A204.1 (cell line): ENCODE results near the gene RNF213.
"Not testable (repeated sequence)": the region's sequence is repeated elsewhere in the genome, so short reads cannot be mapped to it uniquely, and the experiment has no call there.

Experiments
- FAIRE-seq: peaks from 2 replicates; lab custom pipeline; 2012; peaks lifted over from hg19 to GRCh38; lab: Jason Lieb, UNC

RNF213 gene

DNA sequence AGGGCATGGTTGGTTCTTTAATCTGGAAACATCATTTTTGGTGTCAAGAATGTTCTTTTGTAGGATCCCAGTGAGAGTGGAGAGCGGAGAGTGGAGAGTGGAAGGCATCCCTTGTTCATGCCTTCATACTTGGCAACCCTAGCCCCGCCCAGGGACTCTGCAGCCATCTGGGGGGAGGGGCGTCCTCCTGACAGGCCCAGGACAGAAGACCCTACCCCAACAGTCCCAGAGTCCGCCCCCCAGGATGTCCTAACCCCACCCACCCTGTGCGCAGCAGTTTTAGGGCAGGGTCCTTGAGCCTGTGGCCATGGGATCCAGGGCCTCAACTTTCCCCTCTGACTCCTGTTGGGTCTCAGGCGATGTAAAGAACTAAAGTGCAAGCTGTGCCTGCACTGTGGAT is 36.0 kb upstream of the RNF213 start:
- FAIRE-seq, result no peak

DNA sequence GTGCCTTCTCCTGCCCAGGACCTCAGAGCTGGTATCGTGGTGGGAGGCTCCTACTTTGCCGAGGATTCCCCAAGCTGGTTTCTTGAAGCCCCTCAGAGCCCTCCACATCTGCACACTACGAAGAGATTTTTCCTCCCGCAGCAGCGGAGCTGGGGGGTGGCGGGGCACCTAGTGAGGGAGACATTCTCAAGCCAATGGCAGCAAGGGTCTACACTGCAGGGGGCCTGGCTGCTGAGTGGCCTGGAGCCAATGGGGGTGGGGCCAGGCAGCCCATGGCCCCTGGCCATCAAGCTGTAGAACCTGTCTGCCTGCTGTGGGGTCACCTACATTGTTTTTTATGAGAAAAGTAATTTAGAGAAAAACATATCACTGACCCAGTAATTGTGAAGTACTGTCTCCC is 35.4 kb upstream of the RNF213 start:
- no peak for FAIRE-seq

GRCh38 chr17:80227156-80227555 is 33.5 kb upstream of the RNF213 start:
- no peak for FAIRE-seq

- FAIRE-seq, result no peak
Observed at GRCh38 chr17:80227666-80228065, 33.0 kb upstream of the RNF213 start.

- FAIRE-seq, result no peak
Observed at GRCh38 chr17:80228477-80228876, 32.2 kb upstream of the RNF213 start.

DNA sequence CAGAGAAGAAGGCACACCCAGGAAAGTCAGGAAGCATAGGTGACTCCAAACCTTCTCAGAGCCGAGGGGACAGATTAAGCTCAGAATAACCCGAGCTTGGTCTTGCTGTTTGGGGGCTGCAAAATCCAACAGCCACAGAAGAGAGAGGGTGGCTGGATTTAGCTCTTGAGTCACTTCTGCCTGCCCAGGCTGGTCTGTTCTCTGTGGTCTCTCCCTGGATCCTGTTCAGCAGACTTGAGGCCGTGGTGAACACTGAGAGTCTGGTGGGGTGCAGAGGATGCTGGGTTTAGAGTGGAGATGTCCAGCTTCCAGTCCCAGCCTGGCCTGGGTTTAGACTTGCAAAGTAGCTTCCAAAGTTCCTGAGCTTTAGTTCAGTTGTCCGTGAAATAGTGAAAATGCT is 31.6 kb upstream of the RNF213 start:
- FAIRE-seq, result no peak

DNA sequence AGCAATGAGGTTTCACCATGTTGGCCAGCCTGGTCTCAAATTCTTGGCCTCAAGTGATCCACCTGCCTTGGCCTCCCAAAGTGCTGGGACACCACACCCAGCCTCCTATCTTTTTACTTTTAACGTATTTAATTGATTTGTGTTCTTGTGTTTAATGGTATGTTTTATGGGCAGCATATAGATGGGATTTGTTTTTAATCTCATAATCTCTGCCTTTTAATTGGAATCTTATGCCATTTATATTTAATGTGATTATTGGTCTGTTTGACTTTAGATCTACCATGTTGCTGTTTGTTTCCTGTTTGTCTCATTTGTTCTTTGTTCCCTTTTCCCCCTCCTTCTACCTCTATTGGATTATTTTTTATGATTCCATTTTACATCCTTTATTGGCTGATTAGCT is 28.2 kb upstream of the RNF213 start:
- no peak for FAIRE-seq

- no peak for FAIRE-seq
Observed at GRCh38 chr17:80233202-80233601, 27.4 kb upstream of the RNF213 start.

GRCh38 chr17:80236911-80237310 is 23.7 kb upstream of the RNF213 start:
- FAIRE-seq, result no peak

GRCh38 chr17:80237386-80237785 is 23.3 kb upstream of the RNF213 start:
- FAIRE-seq, result no peak

DNA sequence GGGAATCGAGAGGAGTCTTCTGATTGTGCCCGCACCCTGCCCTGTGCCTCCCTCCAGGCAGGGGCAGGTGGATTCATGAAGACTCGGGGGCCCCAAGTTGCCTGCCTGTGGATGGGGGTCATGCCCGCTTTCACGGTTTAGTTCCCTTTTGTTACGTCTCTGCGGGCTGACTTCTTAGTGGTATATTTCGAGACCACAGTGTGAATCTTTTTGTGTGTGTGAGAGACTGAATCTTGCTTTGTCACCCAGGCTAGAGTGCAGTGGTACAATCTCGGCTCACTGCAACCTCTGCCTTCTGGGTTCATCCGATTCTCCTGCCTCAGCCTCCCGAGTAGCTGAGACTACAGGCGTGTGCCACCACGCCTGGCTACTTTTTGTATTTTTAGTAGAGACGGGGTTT is 18.1 kb upstream of the RNF213 start:
- FAIRE-seq, result no peak

DNA sequence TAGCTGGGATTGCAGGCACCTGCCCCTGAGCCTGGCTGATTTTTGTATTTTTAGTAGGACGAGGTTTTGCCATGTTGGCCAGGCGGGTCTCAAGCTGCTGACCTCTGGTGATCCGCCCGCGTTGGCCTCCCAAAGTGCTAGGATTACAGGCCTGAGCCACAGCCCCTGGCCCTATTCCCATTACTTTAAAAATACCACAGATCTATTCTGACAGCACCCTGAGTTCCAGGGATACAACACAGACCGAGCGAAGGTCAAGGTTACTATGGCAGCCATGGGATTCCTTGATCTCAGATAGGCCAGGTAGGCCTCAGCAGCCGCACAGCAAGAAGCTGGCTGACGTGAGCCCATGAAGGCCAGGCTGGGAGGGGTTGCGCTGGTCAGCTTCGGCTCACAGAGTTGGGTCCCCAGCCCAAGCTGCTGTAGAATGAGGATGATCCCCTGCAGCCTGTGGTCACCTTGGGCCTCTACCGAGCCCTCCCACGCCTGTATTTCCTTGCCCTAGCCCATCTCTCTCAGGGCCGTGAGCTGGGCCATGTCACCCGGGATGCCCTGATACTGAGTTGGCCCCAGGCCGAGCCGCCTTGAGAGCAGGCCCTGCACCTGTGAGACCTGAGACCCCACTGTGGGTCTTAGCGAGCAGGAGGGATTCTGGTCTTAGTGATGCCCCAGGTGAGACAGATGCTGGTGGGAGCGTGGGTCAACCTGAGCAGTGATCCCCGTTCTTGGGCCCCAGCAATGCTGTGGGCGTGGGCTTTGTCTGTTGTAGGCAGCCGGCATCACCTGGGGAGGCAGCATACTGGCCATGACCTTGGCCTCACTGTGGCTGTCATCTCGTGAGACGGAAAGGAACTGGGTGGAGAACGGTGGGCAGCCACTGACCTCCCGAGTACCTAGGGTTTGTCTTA is 16.9 kb upstream of the RNF213 start:
- no peak for FAIRE-seq

DNA sequence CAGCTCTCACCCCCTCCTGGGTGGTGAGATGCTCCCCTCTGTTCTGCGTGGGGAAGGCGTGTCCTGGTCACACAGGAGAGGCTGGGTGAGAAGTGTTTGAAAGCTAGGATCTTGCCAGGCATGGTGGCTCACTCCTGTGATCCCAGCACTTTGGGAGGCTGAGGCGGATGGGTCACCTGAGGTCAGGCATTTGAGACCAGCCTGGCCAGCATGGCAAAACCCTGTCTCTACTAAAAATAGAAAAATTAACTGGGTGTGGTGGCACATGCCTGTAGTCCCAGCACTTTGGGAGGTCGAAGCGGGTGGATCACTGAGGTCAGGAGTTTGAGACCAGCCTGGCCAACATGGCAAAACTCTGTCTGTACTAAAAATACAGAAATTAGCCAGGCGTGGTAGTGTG is 16.2 kb upstream of the RNF213 start:
- not testable (repeated sequence) for FAIRE-seq

DNA sequence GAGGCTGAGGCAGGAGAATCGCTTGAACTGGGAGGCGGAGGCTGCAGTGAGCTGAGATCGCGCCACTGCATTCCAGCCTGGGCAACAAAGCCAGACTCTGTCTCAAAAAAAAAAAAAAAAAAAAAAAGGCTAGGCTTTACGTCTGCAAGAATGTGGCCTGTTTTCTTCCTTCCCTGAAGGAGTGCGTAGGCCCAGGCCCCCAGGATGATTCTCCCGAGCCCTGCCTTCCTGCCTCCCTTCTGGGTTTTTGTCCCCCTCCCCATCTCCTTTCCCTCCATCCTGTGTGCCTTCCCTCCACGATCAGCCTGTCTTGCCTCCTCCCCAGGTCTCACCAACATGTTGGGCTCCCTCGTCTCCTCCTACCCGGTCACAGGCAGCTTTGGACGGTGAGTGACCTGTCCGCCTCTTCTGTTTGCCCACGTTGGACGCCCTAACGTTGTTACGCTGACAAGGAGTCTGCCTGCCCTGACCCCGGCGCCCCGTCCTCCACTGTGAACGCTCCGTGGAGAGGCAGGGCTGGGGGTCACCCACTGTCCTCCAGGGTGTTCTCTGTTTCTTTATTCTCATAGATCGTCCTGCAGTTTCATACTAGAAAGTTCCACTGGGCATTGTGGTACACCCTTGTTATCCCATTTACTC is 15.7 kb upstream of the RNF213 start:
- no peak for FAIRE-seq

DNA sequence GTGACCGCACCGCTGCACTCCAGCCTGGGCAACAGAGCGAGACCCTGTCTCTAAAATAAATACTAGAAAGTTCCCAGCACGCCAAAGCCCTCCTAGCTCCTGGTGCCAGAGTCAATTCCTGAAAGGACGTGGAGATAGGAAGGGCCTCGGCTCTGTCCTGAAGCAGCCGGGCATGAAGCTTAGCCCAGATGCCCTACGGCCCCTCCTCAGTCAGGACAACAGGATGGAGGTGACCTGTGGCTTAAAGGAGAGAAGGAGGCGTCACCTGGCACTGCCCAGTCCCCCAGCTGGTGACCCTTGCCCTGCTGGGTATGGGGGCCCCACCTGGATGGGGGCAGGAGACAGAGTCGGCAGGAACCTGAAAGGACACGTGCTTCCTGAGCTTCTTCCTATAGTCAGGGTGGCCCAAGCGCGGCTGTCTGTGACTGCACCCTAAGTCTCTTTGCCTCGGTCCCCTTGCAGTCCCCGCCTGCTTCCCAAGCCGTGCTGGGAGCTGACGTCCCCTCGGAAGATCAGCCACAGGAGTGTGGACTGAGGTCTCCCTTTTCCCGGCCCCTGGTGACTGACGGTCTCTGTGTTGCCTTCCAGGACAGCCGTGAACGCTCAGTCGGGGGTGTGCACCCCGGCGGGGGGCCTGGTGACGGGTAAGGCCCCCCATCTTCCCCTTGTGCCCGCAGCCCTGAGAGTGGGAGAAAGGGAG is 14.9 kb upstream of the RNF213 start:
- FAIRE-seq, result no peak

GRCh38 chr17:80246266-80246681 is 14.4 kb upstream of the RNF213 start:
- FAIRE-seq, result no peak

- FAIRE-seq, result no peak
Observed at GRCh38 chr17:80246726-80247125, 13.9 kb upstream of the RNF213 start.

GRCh38 chr17:80247561-80247960 is 13.1 kb upstream of the RNF213 start:
- no peak for FAIRE-seq

GRCh38 chr17:80248001-80248893 is 12.4 kb upstream of the RNF213 start:
- FAIRE-seq, result no peak

DNA sequence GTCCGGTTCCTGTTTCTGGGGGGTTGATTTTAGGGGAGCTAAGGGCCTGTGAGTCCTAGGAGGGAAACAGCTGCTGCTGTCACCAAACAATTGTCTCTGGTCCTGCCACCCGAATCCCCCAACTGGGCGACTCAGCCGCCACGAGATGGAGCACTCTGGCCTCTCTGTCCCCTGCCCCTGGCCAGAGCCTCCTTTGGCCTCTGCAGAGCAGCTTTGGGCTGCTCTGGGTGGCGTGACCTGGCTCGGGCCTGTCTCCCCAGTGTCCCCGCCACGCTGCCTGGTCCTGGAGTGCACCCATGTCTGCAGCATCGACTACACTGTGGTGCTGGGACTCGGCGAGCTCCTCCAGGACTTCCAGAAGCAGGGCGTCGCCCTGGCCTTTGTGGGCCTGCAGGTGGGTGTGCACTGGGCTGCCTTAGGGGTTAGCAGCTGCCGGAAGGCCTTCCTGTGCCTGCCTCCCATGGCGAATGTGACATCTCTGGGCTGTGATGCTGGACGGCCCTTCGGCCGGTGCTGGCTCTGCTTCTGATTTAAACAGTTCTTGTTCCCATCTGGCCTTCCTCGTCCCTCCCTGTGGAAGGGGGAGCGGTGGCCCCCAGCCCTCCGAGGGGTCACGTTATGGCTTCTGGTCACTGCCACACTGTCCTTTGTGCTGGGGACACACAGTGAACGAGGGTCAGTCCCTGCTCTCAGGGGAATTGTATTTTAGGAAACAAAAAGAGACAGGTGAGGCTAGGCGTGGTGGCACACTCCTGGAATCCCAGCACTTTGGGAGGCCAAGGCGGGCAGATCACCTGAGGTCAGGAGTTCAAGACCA is 11.6 kb upstream of the RNF213 start:
- no peak for FAIRE-seq

DNA sequence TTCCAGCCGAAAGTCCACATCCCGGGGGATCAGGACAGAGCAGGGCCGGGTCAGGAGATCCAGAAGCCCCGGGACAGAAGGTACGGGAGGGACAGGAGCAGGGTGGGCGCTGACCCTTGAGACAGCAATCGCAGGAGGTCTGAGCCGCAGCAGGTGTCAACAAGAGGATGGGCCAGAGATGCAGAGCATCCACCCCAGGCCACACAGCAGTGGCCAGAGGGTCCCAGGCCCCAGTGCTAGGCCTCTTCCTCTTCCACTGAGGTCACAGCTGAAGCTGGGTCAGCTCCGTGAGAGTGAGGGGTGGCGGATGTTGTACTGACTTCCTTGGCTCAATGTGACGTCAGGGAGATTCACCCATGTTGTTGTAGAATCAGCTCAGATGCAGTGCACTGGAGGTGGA is 8.7 kb upstream of the RNF213 start:
- FAIRE-seq, result no peak
